GM23338 (cell line): ENCODE results near the gene APMAP. TPM values are rescaled to one million over a fixed set of nuclear protein-coding genes. Genes with fewer than 3 reads are reported as not detected.

Experiments used
- ATAC-seq: fragments of 200-7000 bp; cut with Tn5 transposase; 3 replicates; pipeline ENCODE4 v1.9.1; 2020
- DNase-seq: peaks from one replicate; pipeline ENCODE4 v3.0.0-alpha.2; 2015; ENCODE audit warnings: low spot score
- H2AFZ ChIP-seq: fragments of 200-600 bp; sonication (generic); 2 replicates; pipeline ENCODE4 v1.8.0; 2016; ENCODE audit warnings: antibody characterized with exemption, mild to moderate bottlenecking, moderate library complexity
- H3F3A ChIP-seq: fragments of 200-600 bp; sonication (generic); replicated peaks from 2 replicates; pipeline ENCODE4 v1.8.0; 2017; ENCODE audit warnings: antibody characterized with exemption, mixed run types, low read depth
- H3K27ac ChIP-seq: fragments of 200-600 bp; sonication (generic); 2 replicates; pipeline ENCODE4 v1.6.1; 2016; ENCODE audit warnings: low read depth
- H3K27me3 ChIP-seq: fragments of 200-600 bp; sonication (generic); 2 replicates; pipeline ENCODE4 v1.8.0; 2016; ENCODE audit warnings: mild to moderate bottlenecking, mixed run types, moderate library complexity; ENCODE audit not compliant: insufficient read depth
- H3K36me3 ChIP-seq: fragments of 200-600 bp; sonication (generic); 2 replicates; pipeline ENCODE4 v1.8.0; 2016; ENCODE audit warnings: mild to moderate bottlenecking; ENCODE audit not compliant: insufficient read depth
- H3K4me1 ChIP-seq: fragments of 200-600 bp; sonication (generic); 2 replicates; pipeline ENCODE4 v1.8.0; 2016; ENCODE audit warnings: mild to moderate bottlenecking, moderate library complexity; ENCODE audit not compliant: insufficient read depth
- H3K4me2 ChIP-seq: fragments of 200-600 bp; sonication (generic); 2 replicates; pipeline ENCODE4 v1.7.1; 2017; ENCODE audit warnings: mixed run types
- H3K4me3 ChIP-seq: fragments of 200-600 bp; sonication (generic); 2 replicates; pipeline ENCODE4 v1.6.1; 2016; ENCODE audit warnings: mixed run types
- H3K79me2 ChIP-seq: fragments of 200-600 bp; sonication (generic); replicated peaks from 2 replicates; pipeline ENCODE4 v1.8.0; 2017; ENCODE audit warnings: mild to moderate bottlenecking; ENCODE audit not compliant: insufficient read depth
- H3K9me2 ChIP-seq: fragments of 200-600 bp; sonication (generic); 2 replicates; pipeline ENCODE4 v1.8.0; 2017; ENCODE audit not compliant: insufficient read depth
- H4K20me1 ChIP-seq: fragments of 200-600 bp; sonication (generic); replicated peaks from 2 replicates; pipeline ENCODE4 v1.8.0; 2017; ENCODE audit warnings: mild to moderate bottlenecking; ENCODE audit not compliant: insufficient read depth
- H3K27ac Mint-ChIP-seq: 2 replicates; pipeline ENCODE4 v1.8.0; 2020; ENCODE audit warnings: inconsistent platforms, mild to moderate bottlenecking, moderate library complexity, mixed read lengths
- H3K27me3 Mint-ChIP-seq: 3 replicates; pipeline ENCODE4 v1.8.0; 2022; ENCODE audit warnings: low read depth, mild to moderate bottlenecking, moderate library complexity, mixed read lengths, inconsistent platforms; ENCODE audit not compliant: insufficient read depth, poor library complexity
- H3K36me3 Mint-ChIP-seq: 3 replicates; pipeline ENCODE4 v1.8.0; 2021; ENCODE audit warnings: low read depth, mild to moderate bottlenecking, inconsistent platforms, moderate library complexity, mixed read lengths
- H3K4me1 Mint-ChIP-seq: 3 replicates; pipeline ENCODE4 v1.8.0; 2020; ENCODE audit warnings: mild to moderate bottlenecking, inconsistent platforms, mixed read lengths
- H3K4me3 Mint-ChIP-seq: 3 replicates; pipeline ENCODE4 v1.8.0; 2021; ENCODE audit warnings: moderate library complexity, mild to moderate bottlenecking, inconsistent platforms, mixed read lengths
- H3K9me3 Mint-ChIP-seq: 3 replicates; pipeline ENCODE4 v1.8.0; 2020; ENCODE audit warnings: moderate library complexity, mild to moderate bottlenecking, inconsistent platforms, mixed read lengths
- CREB1 ChIP-seq: fragments of 250-450 bp; sonication (Bioruptor Pico); IDR thresholded peaks from 2 replicates; pipeline ENCODE4 v1.5.0; 2020; ENCODE audit warnings: low read depth, mild to moderate bottlenecking, moderate library complexity
- EZH2 ChIP-seq: fragments of 200-600 bp; sonication (generic); IDR thresholded peaks from one replicate; pipeline ENCODE4 v1.8.0; 2017; ENCODE audit warnings: antibody characterized with exemption, mild to moderate bottlenecking, low read depth; ENCODE audit not compliant: unreplicated experiment
- EZH2phosphoT487 ChIP-seq: fragments of 200-600 bp; sonication (generic); IDR thresholded peaks from one replicate; pipeline ENCODE4 v1.8.1; 2018; ENCODE audit warnings: antibody characterized with exemption; ENCODE audit not compliant: unreplicated experiment
- JUNB ChIP-seq: IDR thresholded peaks from one replicate; pipeline ENCODE4 v1.6.1; 2016; ENCODE audit warnings: antibody characterized with exemption; ENCODE audit not compliant: unreplicated experiment
- NANOG ChIP-seq: IDR thresholded peaks from 2 replicates; pipeline ENCODE4 v1.6.1; 2016; ENCODE audit warnings: antibody characterized with exemption, borderline replicate concordance
- POLR2AphosphoS5 ChIP-seq: IDR thresholded peaks from 2 replicates; pipeline ENCODE4 v1.6.1; 2016; ENCODE audit warnings: antibody characterized with exemption, low read depth
- STAT1 ChIP-seq: IDR thresholded peaks from one replicate; pipeline ENCODE4 v1.6.1; 2016; ENCODE audit warnings: antibody characterized with exemption; ENCODE audit not compliant: unreplicated experiment
- ZNF114 ChIP-seq: fragments of 250-450 bp; sonication (Bioruptor Pico); IDR thresholded peaks from 2 replicates; pipeline ENCODE4 v1.5.0; 2020; ENCODE audit warnings: mild to moderate bottlenecking, moderate library complexity
- ZNF331 ChIP-seq: fragments of 250-450 bp; sonication (Bioruptor Pico); IDR thresholded peaks from 2 replicates; pipeline ENCODE4 v1.5.0; 2020; ENCODE audit warnings: low read depth, mild to moderate bottlenecking, moderate library complexity
- polyA plus RNA-seq: library from polyadenylated mRNA; unstranded; fragments of >200 nt; fragmentation: Nextera tagmentation; extraction: Ambion mirVana; gene quantifications from 2 replicates; pipeline ENCODE4 v1.2.1, GENCODE V29; 2016
- total RNA-seq: library from RNA; depleted of rRNA; stranded (reverse); fragments of >200 nt; shearing (Covaris generic); gene quantifications from 2 replicates; pipeline ENCODE4 v1.2.3, GENCODE V29; 2014
- TF ChIP-seq, protein P1 (sequence below): IDR thresholded peaks from one replicate; pipeline ENCODE4 v1.6.1; 2018; ENCODE audit warnings: antibody characterized with exemption; ENCODE audit not compliant: unreplicated experiment
- TF ChIP-seq, protein P2 (sequence below): fragments of 250-450 bp; sonication (Bioruptor Pico); IDR thresholded peaks from 2 replicates; pipeline ENCODE4 v1.5.0; 2020; ENCODE audit warnings: mild to moderate bottlenecking, moderate library complexity
- TF ChIP-seq, protein P3 (sequence below): IDR thresholded peaks from 2 replicates; pipeline ENCODE4 v1.6.1; 2016; ENCODE audit warnings: antibody characterized with exemption
- TF ChIP-seq, protein P4 (sequence below), 2 experiments: fragments of 200-600 bp in 1 of 2; sonication (generic) in 1 of 2; conservative IDR thresholded peaks; 2 replicates each; pipeline versions ENCODE4 v1.5.1 to v1.6.1; 2016 to 2017; ENCODE audit warnings: antibody characterized with exemption in 2 of 2, low read depth in 2 of 2, mild to moderate bottlenecking in 2 of 2, moderate library complexity in 1 of 2

Gene APMAP
- total and polyA plus RNA-seq, 2 experiments from 2014 or later, result 31.7 to 72.3 TPM

DNA sequence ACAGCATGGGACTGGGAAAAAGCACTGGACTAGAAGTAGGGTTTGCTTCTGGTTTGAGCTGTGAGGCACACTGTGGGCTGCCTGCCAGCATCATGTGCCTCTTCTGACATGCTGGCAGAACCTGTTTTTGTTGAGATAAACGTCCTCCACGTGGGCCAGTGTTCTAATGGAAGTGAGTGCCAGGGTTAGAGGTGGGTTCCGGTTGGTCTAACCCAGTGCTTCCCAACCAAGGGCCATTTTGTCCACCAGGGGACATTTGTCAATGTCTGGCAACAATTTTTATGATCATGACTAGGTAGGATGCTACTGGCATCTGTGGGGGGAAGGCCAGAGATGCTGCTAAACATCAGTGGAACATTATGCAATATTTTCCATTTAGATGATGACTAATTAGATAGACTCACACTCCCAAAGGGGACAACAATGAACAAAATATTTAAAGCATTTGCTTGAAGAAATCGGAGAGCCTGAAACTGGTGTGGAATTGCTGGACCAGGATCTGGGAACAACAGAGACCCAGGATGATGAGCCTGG, 7.8 kb upstream of the APMAP start:
- Histone ChIP-seq H3K4me1 (no peaks in the 10 kb centered on the region; the same call in 1 of the 2 replicates), H3K79me2 (no peaks in the 10 kb centered on the region), H2AFZ (no peak overlapping the region), H3F3A (no peaks in the 10 kb centered on the region), H3K4me2 (no peak overlapping the region), H4K20me1 (no peaks in the 10 kb centered on the region), H3K27me3 (no peaks in the 10 kb centered on the region), H3K9me2 (no peaks in the 10 kb centered on the region), H3K27ac (no peak overlapping the region), H3K36me3 (no peaks in the 10 kb centered on the region), H3K4me3 (no peak overlapping the region)
- Mint-ChIP-seq H3K27ac (no peak overlapping the region), H3K27me3 (peaks cover 5% of the 10 kb centered on the region), H3K36me3 (no peaks in the 10 kb centered on the region), H3K4me3 (no peak overlapping the region), H3K4me1 (no peaks in the 10 kb centered on the region), H3K9me3 (peaks cover 3% of the 10 kb centered on the region; the same call in 1 of the 3 replicates)
- TF ChIP-seq, protein P1, sequence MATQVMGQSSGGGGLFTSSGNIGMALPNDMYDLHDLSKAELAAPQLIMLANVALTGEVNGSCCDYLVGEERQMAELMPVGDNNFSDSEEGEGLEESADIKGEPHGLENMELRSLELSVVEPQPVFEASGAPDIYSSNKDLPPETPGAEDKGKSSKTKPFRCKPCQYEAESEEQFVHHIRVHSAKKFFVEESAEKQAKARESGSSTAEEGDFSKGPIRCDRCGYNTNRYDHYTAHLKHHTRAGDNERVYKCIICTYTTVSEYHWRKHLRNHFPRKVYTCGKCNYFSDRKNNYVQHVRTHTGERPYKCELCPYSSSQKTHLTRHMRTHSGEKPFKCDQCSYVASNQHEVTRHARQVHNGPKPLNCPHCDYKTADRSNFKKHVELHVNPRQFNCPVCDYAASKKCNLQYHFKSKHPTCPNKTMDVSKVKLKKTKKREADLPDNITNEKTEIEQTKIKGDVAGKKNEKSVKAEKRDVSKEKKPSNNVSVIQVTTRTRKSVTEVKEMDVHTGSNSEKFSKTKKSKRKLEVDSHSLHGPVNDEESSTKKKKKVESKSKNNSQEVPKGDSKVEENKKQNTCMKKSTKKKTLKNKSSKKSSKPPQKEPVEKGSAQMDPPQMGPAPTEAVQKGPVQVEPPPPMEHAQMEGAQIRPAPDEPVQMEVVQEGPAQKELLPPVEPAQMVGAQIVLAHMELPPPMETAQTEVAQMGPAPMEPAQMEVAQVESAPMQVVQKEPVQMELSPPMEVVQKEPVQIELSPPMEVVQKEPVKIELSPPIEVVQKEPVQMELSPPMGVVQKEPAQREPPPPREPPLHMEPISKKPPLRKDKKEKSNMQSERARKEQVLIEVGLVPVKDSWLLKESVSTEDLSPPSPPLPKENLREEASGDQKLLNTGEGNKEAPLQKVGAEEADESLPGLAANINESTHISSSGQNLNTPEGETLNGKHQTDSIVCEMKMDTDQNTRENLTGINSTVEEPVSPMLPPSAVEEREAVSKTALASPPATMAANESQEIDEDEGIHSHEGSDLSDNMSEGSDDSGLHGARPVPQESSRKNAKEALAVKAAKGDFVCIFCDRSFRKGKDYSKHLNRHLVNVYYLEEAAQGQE, result no peak
- TF ChIP-seq STAT1 (no peak), EZH2phosphoT487 (no peak), NANOG (no peak), JUNB (no peak), CREB1 (CRISPR knock-in tag) (no peak), ZNF114 (no peak), EZH2 (no peak), ZNF331 (no peak), POLR2AphosphoS5 (no peak)
- TF ChIP-seq, protein P2, sequence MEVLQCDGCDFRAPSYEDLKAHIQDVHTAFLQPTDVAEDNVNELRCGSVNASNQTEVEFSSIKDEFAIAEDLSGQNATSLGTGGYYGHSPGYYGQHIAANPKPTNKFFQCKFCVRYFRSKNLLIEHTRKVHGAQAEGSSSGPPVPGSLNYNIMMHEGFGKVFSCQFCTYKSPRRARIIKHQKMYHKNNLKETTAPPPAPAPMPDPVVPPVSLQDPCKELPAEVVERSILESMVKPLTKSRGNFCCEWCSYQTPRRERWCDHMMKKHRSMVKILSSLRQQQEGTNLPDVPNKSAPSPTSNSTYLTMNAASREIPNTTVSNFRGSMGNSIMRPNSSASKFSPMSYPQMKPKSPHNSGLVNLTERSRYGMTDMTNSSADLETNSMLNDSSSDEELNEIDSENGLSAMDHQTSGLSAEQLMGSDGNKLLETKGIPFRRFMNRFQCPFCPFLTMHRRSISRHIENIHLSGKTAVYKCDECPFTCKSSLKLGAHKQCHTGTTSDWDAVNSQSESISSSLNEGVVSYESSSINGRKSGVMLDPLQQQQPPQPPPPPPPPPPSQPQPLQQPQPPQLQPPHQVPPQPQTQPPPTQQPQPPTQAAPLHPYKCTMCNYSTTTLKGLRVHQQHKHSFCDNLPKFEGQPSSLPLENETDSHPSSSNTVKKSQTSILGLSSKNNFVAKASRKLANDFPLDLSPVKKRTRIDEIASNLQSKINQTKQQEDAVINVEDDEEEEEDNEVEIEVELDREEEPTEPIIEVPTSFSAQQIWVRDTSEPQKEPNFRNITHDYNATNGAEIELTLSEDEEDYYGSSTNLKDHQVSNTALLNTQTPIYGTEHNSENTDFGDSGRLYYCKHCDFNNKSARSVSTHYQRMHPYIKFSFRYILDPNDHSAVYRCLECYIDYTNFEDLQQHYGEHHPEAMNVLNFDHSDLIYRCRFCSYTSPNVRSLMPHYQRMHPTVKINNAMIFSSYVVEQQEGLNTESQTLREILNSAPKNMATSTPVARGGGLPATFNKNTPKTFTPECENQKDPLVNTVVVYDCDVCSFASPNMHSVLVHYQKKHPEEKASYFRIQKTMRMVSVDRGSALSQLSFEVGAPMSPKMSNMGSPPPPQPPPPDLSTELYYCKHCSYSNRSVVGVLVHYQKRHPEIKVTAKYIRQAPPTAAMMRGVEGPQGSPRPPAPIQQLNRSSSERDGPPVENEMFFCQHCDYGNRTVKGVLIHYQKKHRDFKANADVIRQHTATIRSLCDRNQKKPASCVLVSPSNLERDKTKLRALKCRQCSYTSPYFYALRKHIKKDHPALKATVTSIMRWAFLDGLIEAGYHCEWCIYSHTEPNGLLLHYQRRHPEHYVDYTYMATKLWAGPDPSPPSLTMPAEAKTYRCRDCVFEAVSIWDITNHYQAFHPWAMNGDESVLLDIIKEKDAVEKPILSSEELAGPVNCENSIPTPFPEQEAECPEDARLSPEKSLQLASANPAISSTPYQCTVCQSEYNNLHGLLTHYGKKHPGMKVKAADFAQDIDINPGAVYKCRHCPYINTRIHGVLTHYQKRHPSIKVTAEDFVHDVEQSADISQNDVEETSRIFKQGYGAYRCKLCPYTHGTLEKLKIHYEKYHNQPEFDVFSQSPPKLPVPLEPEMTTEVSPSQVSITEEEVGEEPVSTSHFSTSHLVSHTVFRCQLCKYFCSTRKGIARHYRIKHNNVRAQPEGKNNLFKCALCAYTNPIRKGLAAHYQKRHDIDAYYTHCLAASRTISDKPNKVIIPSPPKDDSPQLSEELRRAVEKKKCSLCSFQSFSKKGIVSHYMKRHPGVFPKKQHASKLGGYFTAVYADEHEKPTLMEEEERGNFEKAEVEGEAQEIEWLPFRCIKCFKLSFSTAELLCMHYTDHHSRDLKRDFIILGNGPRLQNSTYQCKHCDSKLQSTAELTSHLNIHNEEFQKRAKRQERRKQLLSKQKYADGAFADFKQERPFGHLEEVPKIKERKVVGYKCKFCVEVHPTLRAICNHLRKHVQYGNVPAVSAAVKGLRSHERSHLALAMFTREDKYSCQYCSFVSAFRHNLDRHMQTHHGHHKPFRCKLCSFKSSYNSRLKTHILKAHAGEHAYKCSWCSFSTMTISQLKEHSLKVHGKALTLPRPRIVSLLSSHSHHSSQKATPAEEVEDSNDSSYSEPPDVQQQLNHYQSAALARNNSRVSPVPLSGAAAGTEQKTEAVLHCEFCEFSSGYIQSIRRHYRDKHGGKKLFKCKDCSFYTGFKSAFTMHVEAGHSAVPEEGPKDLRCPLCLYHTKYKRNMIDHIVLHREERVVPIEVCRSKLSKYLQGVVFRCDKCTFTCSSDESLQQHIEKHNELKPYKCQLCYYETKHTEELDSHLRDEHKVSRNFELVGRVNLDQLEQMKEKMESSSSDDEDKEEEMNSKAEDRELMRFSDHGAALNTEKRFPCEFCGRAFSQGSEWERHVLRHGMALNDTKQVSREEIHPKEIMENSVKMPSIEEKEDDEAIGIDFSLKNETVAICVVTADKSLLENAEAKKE (CRISPR knock-in tag), result no peak
- TF ChIP-seq, protein P3, sequence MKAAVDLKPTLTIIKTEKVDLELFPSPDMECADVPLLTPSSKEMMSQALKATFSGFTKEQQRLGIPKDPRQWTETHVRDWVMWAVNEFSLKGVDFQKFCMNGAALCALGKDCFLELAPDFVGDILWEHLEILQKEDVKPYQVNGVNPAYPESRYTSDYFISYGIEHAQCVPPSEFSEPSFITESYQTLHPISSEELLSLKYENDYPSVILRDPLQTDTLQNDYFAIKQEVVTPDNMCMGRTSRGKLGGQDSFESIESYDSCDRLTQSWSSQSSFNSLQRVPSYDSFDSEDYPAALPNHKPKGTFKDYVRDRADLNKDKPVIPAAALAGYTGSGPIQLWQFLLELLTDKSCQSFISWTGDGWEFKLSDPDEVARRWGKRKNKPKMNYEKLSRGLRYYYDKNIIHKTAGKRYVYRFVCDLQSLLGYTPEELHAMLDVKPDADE, result no peak
- TF ChIP-seq, protein P4, sequence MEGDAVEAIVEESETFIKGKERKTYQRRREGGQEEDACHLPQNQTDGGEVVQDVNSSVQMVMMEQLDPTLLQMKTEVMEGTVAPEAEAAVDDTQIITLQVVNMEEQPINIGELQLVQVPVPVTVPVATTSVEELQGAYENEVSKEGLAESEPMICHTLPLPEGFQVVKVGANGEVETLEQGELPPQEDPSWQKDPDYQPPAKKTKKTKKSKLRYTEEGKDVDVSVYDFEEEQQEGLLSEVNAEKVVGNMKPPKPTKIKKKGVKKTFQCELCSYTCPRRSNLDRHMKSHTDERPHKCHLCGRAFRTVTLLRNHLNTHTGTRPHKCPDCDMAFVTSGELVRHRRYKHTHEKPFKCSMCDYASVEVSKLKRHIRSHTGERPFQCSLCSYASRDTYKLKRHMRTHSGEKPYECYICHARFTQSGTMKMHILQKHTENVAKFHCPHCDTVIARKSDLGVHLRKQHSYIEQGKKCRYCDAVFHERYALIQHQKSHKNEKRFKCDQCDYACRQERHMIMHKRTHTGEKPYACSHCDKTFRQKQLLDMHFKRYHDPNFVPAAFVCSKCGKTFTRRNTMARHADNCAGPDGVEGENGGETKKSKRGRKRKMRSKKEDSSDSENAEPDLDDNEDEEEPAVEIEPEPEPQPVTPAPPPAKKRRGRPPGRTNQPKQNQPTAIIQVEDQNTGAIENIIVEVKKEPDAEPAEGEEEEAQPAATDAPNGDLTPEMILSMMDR (conservative IDR thresholded peaks at IDR 0.05; ENCODE audit: low read depth in 2 of 2), result no peak
- no peak for DNase-seq
- ATAC-seq, result no peak
